GM18870 (cell line): Measurements from ENCODE around the gene TRPT1.

Experiments
- ATAC-seq: cut with Tn5 transposase; IDR thresholded peaks from one replicate; pipeline ENCODE4 v1.9.1; 2021; ENCODE audit warnings: moderate library complexity; ENCODE audit not compliant: unreplicated experiment

Gene TRPT1

DNA sequence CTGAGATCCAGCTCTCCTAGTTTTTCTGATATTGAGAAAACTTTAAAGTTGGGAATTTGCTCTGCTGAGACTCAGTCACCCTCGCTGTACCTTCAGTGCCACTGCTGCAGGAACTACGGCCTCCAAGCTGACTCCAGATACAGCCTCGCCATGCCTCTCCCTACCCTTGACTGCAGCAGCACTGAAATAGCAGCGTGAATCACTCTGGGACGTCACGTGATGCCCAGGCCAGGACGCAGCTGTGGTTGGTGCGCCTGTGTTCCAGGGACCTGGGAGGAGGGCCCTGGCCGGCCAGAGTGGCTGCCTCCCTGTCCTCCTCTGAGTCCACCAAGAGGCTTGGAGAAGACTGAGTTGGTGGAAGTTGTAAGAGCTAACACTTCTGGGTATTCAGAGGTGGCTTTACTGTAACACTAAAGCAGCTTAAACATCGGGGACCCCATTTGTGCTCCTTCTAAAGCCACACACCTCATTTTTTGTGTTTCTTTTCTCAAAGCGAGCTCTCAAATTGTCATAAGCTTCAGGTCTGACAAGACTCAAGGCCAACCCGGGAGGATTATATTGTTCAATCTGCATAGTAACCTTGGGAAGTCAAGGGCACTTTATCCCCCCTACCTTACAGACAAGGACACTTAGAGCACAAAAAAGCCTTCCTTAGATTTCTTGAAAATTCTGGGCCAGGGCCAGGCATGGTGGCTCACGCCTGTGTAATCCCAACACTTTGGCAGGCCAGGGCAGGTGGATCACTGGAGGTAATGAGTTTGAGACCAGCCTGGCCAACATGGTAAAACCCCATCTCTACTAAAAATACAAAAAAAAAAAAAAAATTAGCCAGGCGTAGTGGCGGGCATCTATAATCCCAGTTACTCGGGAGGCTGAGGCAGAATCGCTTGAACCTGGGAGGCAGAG, 44.2 kb downstream of the TRPT1 start:
- no peak for ATAC-seq

DNA sequence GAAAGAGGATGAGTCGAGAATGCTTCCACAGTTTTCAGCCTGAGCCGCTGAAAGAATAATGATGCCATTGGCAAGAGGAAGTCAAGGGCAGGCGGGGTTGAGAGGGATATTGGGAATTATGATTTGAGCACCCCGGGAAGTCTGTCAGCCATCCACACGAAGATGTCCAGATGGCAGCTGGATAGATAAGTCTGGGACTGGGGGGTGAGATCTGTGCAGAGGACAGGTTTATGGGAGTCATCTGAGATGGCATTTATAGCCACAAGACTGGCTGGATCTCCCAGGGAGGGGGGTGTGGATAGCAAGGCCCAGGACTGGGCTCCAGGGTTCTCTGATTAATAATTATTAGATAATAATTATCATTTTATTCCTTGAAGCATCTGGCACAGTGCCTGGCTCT, 45.1 kb downstream of the TRPT1 start:
- no peak for ATAC-seq

DNA sequence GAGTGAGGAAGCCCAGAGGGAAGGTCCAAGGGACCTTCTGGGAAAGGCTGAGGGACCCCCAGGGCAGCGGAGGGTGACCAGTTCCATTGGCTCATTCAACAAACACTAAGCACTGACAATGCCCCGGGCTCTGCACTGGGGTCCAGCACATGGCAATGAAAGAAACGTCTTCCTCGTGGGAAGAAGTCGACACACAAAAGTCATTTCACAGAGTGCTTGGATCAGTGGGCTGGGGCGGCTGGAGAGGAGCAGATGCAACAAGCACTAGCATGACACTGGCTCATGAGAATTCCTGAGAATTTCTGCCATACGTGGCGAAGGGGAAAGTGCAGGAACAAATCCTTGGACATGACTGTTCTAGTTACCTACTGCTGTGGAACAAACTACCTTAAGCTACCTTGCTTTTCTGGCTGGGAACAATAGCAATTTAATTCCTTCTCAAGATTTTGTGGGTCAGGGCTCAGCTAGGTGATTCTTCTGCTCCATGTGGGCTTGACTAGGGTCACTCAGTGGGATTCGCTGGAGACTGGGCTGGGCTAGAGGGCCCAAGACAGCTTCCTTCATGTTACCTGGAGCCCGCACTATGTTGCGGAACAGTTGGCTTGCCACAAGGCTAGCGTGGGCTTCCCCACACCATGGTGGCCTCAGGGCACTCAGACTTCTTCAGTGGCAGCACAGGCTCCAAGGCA, 46.9 kb downstream of the TRPT1 start:
- no peak for ATAC-seq

DNA sequence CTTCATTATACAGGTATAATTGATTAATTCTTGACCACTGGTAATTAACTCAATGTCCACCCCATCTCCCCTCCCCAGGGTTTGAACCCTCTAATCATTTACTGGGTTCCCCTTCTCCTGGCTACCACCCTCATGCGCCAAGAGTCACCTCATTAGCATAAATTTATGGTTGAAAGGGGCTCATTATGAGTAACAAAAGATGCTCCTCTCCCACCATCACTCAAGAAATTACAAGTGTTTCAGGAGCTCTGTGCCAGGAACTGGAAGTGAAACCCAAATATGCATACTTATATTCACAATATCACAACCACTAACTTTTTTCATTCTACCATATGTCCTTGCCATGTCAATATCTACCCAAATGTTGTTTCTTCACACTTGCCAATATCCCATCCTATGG, 47.8 kb downstream of the TRPT1 start:
- no peak for ATAC-seq

DNA sequence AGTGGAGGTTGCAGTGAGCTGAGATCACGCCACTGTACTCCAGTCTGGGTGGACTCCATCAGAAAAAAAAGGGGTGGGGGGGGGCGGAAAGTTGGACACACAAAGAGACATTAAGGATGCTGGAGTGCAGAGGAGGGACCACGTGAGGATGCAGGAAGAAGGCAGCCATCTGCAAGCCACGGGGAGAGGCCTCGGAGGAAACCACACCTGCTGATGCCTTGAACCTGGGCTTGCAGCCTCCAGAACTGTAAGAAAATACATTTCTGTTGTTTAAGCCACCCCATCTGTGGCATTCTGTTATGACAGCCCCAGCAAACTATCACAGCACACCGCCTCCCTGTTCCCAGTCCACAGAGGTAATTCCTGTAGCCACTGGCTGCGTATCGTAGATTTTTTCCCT, 49.2 kb downstream of the TRPT1 start:
- ATAC-seq: no peak
